ENCODE results near the gene ANXA7.

- TF ChIP-seq CTCF (conservative IDR thresholded peaks at IDR 0.05) (no peak), ZFX (IDR thresholded peaks at IDR 0.05) (no peak)
These were observed 9.2 kb downstream of the ANXA7 start for GRCh38 chr10:73404690-73405089.

Data from C4-2B (cell line).